ENCODE results near the gene IWS1. TPM values are rescaled to one million over a fixed set of nuclear protein-coding genes. Genes with fewer than 3 reads are reported as not detected.
"Not testable (repeated sequence)": the region's sequence is repeated elsewhere in the genome, so short reads cannot be mapped to it uniquely, and the experiment has no call there.

IWS1 gene
- total RNA-seq, result 52.3 and 57.6 TPM in 2 replicates

DNA sequence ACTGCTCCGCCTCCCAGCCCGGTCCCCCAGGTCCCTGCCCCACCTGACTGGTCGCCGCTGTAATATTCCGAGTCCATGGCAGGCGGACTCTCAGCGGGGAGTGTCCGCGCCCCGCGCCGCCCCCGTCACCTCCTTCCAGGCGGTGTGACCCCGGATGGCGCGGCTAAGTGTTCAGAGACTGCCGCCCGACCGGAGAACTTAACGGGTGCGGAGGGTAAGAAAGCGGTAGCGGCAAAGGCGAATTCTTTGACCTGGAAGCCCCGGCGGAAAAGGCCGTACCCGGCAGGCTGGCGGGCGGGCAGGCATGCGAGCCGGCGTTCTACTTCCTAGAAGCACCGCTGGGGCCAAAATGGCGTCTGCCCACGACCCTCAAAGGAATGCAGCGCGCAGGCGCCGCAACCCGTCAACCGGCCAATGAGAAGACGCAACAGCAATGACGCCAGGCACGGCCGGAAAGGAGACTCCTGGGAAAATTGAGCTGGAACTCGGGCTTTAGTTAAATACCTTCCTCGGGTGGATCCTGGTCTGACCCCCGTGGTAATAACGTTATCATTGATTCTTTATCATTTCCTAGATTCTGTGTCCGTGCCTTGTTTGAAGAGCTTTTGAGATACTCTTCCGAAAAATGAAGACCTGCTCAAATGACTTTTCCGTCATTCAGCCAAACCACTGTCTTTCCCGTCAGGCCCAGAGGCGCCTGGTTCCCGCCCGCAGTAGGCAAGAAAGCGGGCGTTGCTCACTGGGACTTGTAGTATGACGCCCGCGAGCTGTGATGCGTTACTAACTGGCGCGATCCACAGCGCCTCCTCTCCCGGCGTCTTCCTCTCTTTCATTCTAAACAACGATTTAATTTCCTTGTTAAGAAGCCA is at the start of gene IWS1:
IWS1 (minus strand) TSS at position 358 of the 869 bp plus-strand sequence; CDS start at position 77, 281 bp downstream.
- Mint-ChIP-seq H3K36me3 (ENCODE audit: low read depth) (peaks cover 13% of the 10 kb centered on the region), H3K9me3 (no peaks in the 10 kb centered on the region), H3K4me3 (peak within 1 kb of the TSS; percentile 92), H3K4me1 (ENCODE audit: low read depth) (peaks cover 29% of the 10 kb centered on the region), H3K27me3 (ENCODE audit: insufficient read depth) (peaks cover 10% of the 10 kb centered on the region), H3K27ac (peak within 1 kb of the TSS; percentile 94)
- intact Hi-C loops (cut with micrococcal nuclease), result loop anchor here (1.0 to 10.0 kb wide), 14 partner anchors 16 to 788 kb away; partner anchors contain the start of genes ERCC3, HS6ST1, MAP3K2 and POLR2D
- DNase-seq (ENCODE audit: low spot score), result peak; percentile 92

DNA sequence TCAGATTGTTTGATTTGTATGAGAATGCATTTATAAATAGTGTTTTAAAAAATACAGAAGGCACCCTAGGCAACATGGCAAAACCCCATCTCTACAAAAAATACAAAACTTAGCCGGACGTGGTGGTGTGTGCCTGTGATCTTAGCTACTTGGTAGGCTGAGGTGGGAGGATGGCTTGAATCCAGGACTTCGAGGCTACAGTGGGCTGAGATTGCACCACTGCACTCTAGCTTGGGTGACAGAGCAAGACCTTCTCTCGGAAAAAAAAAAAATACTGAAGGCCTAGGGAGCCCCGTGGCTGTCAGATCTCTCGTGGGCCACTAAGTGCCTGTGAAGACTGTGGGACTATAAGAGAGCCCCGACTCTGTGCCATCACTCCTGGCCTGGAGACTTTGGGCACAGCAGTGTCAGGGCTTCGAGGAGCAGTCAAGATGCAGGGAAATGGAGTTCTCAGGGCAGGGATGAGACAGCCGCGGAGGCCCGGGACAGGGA is 49.7 kb upstream of the IWS1 start:
- Mint-ChIP-seq H3K4me3 (no peak overlapping the region), H3K9me3 (no peaks in the 10 kb centered on the region), H3K4me1 (ENCODE audit: low read depth) (peaks cover 7% of the 10 kb centered on the region), H3K27me3 (ENCODE audit: insufficient read depth) (peaks cover 21% of the 10 kb centered on the region), H3K36me3 (ENCODE audit: low read depth) (no peaks in the 10 kb centered on the region), H3K27ac (no peak overlapping the region)
- intact Hi-C loops (cut with micrococcal nuclease), result no loop called here
- no peak for DNase-seq (ENCODE audit: low spot score)

DNA sequence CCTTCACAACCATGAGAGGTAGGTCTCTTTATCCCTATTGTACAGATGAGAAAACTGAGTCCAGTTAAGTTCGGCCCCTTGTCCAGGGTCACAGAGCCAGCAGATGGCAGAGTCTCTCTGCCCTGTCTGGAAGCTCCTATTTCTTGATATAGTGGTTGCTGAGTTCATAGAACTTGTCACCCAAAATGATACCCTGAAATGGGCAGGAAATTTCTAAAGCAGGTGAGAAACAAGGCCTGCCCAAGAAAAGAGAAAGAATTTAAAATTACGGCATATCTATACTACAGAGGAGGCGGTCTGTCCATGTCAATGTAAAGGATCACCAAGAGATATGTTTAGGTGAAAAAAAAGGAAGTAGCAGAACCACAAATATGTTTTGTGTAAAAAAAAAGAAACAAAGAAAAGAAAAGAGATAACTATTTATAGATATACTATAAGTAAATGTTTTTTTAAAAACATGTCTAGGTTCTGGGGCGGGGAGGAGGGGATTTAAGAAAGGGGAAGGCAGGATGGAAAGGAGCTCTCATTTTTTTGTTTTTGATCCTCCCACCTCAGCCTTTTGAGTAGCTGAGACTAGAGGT is 49.0 kb upstream of the IWS1 start:
- Mint-ChIP-seq H3K9me3 (no peaks in the 10 kb centered on the region), H3K4me1 (ENCODE audit: low read depth) (peaks cover 7% of the 10 kb centered on the region), H3K27ac (peak overlapping the region; percentile 13), H3K4me3 (no peak overlapping the region), H3K36me3 (ENCODE audit: low read depth) (no peaks in the 10 kb centered on the region), H3K27me3 (ENCODE audit: insufficient read depth) (peaks cover 26% of the 10 kb centered on the region)
- intact Hi-C loops (cut with micrococcal nuclease), result no loop called here
- no peak for DNase-seq (ENCODE audit: low spot score)

- DNase-seq (ENCODE audit: low spot score), result no peak
- Mint-ChIP-seq H3K4me3 (no peak overlapping the region), H3K4me1 (ENCODE audit: low read depth) (peaks cover 7% of the 10 kb centered on the region), H3K27me3 (ENCODE audit: insufficient read depth) (peaks cover 29% of the 10 kb centered on the region), H3K27ac (no peak overlapping the region), H3K9me3 (no peaks in the 10 kb centered on the region), H3K36me3 (ENCODE audit: low read depth) (no peaks in the 10 kb centered on the region)
- intact Hi-C loops (cut with micrococcal nuclease), result no loop called here
These were observed 48.4 kb upstream of the IWS1 start for GRCh38 chr2:127574656-127575055.

DNA sequence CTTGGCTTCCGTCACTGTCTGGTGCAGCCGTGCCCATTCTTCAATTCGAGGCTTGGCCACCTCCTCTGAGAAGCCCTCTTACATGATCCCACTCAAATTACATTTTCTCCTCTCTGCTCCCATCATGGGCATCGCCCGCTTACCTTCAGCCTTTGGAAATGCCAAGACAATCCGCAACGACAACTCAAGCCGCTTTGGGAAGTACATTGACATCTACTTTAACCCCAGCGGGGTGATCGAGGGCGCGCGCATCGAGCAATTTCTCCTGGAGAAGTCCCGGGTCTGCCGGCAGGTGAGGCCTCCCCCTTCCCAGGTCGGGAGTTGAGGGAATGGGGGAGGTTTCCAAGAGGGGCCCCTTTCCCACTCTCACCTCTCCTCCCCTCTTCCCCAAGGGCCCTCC is 47.5 kb upstream of the IWS1 start:
- peaks cover 23% of the 10 kb centered on the region for H3K27me3 Mint-ChIP-seq (ENCODE audit: insufficient read depth)
- H3K9me3 Mint-ChIP-seq, result no peaks in the 10 kb centered on the region
- intact Hi-C loops (cut with micrococcal nuclease), result no loop called here
- DNase-seq (ENCODE audit: low spot score), result no peak
- H3K27ac Mint-ChIP-seq, result no peak overlapping the region
- H3K4me3 Mint-ChIP-seq, result no peak overlapping the region
- peaks cover 7% of the 10 kb centered on the region for H3K4me1 Mint-ChIP-seq (ENCODE audit: low read depth)
- H3K36me3 Mint-ChIP-seq (ENCODE audit: low read depth), result no peaks in the 10 kb centered on the region

DNA sequence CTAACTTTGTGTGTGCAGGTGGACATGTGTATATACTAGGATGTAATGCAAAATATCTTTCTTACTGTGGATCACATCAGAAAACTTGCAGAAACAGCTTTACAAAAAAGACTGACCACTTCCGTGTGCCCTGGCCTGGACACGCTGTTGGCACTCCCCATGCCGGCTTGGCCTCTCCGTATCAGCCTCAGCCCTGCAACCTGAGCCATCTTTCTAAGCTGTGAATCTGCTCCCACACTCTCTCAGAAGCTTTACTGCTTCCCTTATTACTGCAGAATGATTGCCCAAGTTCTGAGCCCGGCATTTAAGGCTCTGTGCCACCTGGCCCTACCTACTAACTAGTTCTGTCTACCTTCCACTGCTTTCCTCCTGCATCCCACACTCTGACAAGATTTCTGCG is 47.0 kb upstream of the IWS1 start:
- H3K27ac Mint-ChIP-seq, result no peak overlapping the region
- H3K4me3 Mint-ChIP-seq, result no peak overlapping the region
- H3K9me3 Mint-ChIP-seq, result no peaks in the 10 kb centered on the region
- intact Hi-C loops (cut with micrococcal nuclease), result no loop called here
- H3K4me1 Mint-ChIP-seq (ENCODE audit: low read depth), result peaks cover 7% of the 10 kb centered on the region
- no peaks in the 10 kb centered on the region for H3K36me3 Mint-ChIP-seq (ENCODE audit: low read depth)
- no peak for DNase-seq (ENCODE audit: low spot score)
- H3K27me3 Mint-ChIP-seq (ENCODE audit: insufficient read depth), result peaks cover 21% of the 10 kb centered on the region

DNA sequence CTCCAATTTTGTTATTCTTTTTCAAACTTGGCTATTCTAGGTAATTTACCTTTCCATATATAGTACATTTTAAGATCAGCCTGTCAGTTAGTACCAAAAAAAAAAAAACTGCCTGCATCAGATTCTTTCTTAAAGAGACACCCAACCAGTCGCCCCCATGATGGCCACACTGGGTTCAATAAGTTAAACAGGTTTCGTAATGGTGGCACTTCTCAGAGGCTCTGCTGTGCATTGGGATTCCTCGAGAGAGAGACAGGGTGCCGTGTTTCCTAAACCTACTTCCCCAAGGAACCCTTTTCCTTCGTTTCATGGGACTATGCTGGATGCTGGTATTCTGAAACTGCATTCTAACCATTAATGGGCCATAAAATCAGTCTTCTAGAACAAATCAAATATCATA is 46.6 kb upstream of the IWS1 start:
- intact Hi-C loops (cut with micrococcal nuclease), result no loop called here
- no peak for DNase-seq (ENCODE audit: low spot score)
- no peak overlapping the region for H3K27ac Mint-ChIP-seq
- H3K4me3 Mint-ChIP-seq, result no peak overlapping the region
- H3K9me3 Mint-ChIP-seq, result no peaks in the 10 kb centered on the region
- peaks cover 7% of the 10 kb centered on the region for H3K4me1 Mint-ChIP-seq (ENCODE audit: low read depth)
- peaks cover 23% of the 10 kb centered on the region for H3K27me3 Mint-ChIP-seq (ENCODE audit: insufficient read depth)
- H3K36me3 Mint-ChIP-seq (ENCODE audit: low read depth), result no peaks in the 10 kb centered on the region

DNA sequence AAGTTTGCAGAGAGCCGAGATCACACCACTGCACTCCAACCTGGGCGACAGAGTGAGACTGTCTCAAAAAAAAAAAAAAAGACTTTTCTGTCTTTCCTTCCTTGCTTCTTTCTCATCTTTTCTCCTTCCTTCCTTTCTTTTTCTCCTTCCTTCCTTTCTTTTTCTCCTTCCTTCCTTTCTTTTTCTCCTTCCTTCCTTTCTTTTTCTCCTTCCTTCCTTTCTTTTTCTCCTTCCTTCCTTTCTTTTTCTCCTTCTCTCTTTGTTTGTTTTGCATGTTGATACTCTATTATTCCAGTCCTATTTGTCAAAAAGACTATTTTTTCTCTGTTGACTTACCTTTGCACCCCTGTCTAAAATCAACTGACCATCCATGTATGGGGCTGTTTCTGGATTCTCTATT is 46.1 kb upstream of the IWS1 start:
- H3K36me3 Mint-ChIP-seq (ENCODE audit: low read depth); intact Hi-C loops (cut with micrococcal nuclease); H3K4me1 Mint-ChIP-seq (ENCODE audit: low read depth); H3K4me3 Mint-ChIP-seq; DNase-seq (ENCODE audit: low spot score); H3K9me3 Mint-ChIP-seq; H3K27ac Mint-ChIP-seq: not testable (repeated sequence)
- peaks cover 25% of the 10 kb centered on the region for H3K27me3 Mint-ChIP-seq (ENCODE audit: insufficient read depth)

DNA sequence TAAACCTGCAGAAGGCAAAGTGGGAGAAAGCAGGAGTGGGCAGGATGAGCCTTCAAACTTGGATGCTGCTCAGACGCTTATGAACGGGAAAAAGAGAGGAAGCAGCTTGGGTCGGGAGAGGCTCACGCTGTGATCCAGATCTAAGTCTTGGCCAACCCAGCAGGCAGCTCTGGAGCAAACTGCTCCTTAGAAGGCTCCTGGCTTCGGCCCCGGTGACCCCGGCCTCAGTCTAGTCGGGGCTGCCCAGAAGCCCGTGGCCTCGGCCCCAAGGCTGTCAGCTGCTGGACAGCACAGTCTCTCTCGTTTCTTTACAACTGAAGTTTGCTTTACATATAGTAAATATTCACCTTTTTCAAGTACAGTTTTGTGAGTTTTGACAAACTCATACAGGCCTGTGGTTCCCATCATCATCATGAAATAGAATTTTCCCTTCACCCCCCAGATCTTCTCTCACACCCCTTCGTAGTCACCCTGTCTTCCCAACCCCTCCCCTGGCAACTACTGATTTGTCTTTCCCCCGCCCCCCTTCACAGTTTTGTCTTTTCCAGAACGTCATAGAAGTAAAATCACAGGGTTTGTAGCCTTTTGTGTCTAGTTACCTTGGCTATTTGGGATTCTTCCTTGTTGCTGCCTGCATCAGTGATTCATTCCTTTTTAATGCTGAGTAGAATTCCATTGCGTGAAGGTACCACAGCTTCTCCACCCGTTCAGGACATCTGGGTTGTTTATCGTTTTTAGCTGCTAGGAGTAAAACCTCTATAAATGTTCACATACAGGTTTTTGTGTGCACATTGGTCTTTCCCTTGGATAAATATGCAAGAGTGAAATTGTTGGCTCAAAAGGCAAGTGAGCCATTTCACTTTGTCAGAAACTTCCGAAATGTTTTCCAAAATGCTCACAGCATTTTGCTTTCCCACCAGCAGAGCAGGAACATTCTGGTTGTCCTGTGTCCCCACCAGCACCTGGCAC is 44.3 kb upstream of the IWS1 start:
- Mint-ChIP-seq H3K9me3 (no peaks in the 10 kb centered on the region), H3K4me3 (no peak overlapping the region), H3K4me1 (ENCODE audit: low read depth) (peaks cover 7% of the 10 kb centered on the region), H3K27ac (no peak overlapping the region), H3K27me3 (ENCODE audit: insufficient read depth) (peaks cover 35% of the 10 kb centered on the region), H3K36me3 (ENCODE audit: low read depth) (no peaks in the 10 kb centered on the region)
- no peak for DNase-seq (ENCODE audit: low spot score)
- intact Hi-C loops (cut with micrococcal nuclease), result no loop called here

DNA sequence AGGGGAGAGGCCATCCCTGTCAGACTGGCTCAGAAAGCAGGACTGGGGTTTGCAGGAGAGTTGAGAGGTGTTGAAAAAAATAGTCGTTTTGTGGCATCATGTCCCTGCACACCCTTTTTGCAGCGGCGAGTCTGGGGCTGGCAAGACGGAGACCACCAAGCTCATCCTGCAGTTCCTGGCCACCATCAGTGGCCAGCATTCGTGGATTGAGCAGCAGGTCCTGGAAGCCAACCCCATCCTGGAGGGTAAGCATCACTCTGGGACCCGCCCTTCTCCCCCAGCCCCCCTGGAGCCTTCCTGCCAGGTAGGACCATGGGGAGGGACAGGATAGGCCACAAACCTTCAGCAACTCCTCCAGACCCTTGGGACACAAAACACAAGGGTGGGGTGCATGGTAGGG is 43.4 kb upstream of the IWS1 start:
- Mint-ChIP-seq H3K36me3 (ENCODE audit: low read depth) (no peaks in the 10 kb centered on the region), H3K4me1 (ENCODE audit: low read depth) (no peaks in the 10 kb centered on the region), H3K27me3 (ENCODE audit: insufficient read depth) (peaks cover 35% of the 10 kb centered on the region), H3K27ac (no peak overlapping the region), H3K9me3 (no peaks in the 10 kb centered on the region), H3K4me3 (no peak overlapping the region)
- no peak for DNase-seq (ENCODE audit: low spot score)
- intact Hi-C loops (cut with micrococcal nuclease), result no loop called here

DNA sequence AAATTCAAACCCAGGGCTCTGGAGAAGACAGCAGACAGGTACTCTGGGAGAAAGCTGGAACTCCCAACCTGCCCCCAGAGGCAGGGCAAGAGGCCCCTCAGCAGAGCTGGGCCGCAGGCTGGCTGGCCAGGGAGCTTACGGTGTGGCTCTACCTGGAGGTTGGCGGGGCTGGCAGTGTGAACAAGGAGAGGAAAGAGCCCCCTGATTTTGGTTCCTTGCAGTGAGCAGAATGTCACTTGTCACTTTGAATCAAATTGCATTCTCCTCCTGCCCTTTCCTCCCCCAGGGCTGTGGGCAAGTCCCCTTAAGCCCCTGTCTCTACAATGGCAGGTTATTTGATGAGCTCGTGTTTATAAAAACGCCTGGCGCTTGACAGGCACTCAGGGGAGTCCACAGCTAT is 41.8 kb upstream of the IWS1 start:
- Mint-ChIP-seq H3K4me3 (no peak overlapping the region), H3K27ac (no peak overlapping the region), H3K36me3 (ENCODE audit: low read depth) (peaks cover under 1% of the 10 kb centered on the region), H3K9me3 (peaks cover 1% of the 10 kb centered on the region), H3K27me3 (ENCODE audit: insufficient read depth) (peaks cover 34% of the 10 kb centered on the region), H3K4me1 (ENCODE audit: low read depth) (peaks cover 13% of the 10 kb centered on the region)
- intact Hi-C loops (cut with micrococcal nuclease), result no loop called here
- no peak for DNase-seq (ENCODE audit: low spot score)

DNA sequence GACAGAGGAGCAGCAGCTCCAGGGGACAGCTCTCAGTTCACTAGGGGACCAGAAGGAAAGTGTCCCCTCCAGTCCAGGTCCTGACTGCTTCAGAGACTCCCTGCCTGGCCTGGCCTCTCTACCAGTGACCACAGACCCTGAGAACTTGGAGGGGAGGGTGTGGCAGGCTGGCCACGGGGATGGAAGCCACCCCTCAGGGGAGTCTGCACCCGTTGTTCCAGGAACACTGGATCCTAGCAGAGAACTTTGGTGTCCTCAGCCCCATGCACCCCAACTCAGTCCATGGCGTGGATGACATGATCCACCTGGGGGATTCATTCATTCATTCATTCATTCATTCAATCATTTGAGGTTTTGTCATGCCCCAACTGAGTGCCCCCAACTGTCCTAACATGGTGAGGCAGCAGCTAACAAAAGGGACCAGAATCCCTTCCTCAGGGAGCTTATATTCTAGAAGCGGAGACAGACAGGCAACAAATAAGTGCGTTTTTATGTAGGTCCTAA is 41.1 kb upstream of the IWS1 start:
- peaks cover 3% of the 10 kb centered on the region for H3K36me3 Mint-ChIP-seq (ENCODE audit: low read depth)
- H3K27ac Mint-ChIP-seq, result no peak overlapping the region
- peaks cover 16% of the 10 kb centered on the region for H3K4me1 Mint-ChIP-seq (ENCODE audit: low read depth)
- H3K27me3 Mint-ChIP-seq (ENCODE audit: insufficient read depth), result peaks cover 30% of the 10 kb centered on the region
- H3K4me3 Mint-ChIP-seq, result no peak overlapping the region
- H3K9me3 Mint-ChIP-seq, result peaks cover 6% of the 10 kb centered on the region
- DNase-seq (ENCODE audit: low spot score), result no peak
- intact Hi-C loops (cut with micrococcal nuclease), result no loop called here
